Rectal smooth muscle tissue (tissue), 1 donor: ENCODE results near the gene POLA1.

Experiments
- H3K27ac ChIP-seq: one replicate; pipeline ENCODE4 v1.7.0; 2013; ENCODE audit warnings: low read depth, low read length, inconsistent platforms
- H3K27me3 ChIP-seq: one replicate; pipeline ENCODE4 v1.7.0; 2013; ENCODE audit warnings: low read length; ENCODE audit not compliant: control insufficient read depth, insufficient read depth
- H3K36me3 ChIP-seq: one replicate; pipeline ENCODE4 v1.7.0; 2013; ENCODE audit warnings: low read length; ENCODE audit not compliant: control insufficient read depth, insufficient read depth
- H3K4me1 ChIP-seq: one replicate; pipeline ENCODE4 v1.7.0; 2013; ENCODE audit warnings: low read length; ENCODE audit not compliant: control insufficient read depth, insufficient read depth
- H3K4me3 ChIP-seq: one replicate; pipeline ENCODE4 v1.7.0; 2013; ENCODE audit warnings: low read length
- H3K9ac ChIP-seq: one replicate; pipeline ENCODE4 v1.7.0; 2013; ENCODE audit warnings: low read length

The POLA1 gene

DNA sequence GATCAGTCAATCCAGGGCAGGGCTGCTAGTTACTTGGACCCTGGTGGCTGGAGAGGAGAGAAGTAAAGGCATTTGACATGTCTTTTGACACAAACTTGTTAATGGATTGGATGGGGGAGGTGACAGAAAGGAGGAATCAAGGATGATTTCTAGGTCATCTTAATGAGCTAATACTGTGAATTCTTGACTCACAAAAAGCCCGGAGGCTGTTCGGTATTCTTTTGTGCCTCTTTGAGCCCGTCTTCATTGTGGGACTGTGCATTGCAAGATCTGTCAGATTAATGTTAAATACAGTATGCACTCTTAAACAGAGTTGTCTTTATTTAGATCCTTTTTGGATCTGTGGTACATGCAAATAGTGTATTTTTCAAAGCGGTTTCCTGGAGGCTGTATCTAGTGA is 25.1 kb downstream of the POLA1 start:
- H3K4me3 ChIP-seq, result no peak overlapping the region
- no peak overlapping the region for H3K27ac ChIP-seq
- H3K9ac ChIP-seq, result no peak overlapping the region
- H3K36me3 ChIP-seq, result peaks cover 8% of the 10 kb centered on the region
- H3K4me1 ChIP-seq, result no peaks in the 10 kb centered on the region
- H3K27me3 ChIP-seq, result no peaks in the 10 kb centered on the region

DNA sequence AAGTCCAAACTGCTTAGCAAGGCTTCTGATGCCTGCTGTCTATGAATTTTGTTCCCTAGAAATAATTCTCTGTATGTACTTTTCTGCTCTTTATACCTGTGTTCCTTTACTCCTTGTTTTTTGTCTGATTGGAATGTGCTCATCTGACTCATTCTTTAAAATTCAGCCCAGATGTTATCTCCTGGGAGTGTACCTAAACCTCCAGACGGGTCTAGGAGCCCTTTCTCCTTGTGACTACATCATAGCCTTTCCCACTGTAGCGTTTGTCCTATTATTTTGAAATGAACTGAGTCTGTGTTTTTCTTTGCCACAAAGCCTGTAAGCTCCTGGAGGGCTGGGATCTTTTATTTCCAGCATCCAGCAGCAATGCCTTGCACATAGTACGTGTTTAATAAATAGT is 26.3 kb downstream of the POLA1 start:
- no peaks in the 10 kb centered on the region for H3K4me1 ChIP-seq
- no peaks in the 10 kb centered on the region for H3K27me3 ChIP-seq
- H3K36me3 ChIP-seq, result peaks cover 6% of the 10 kb centered on the region
- H3K4me3 ChIP-seq, result no peak overlapping the region
- H3K9ac ChIP-seq, result no peak overlapping the region
- no peak overlapping the region for H3K27ac ChIP-seq

GRCh38 chrX:24728530-24728929 is 34.8 kb downstream of the POLA1 start:
- H3K4me1 ChIP-seq, result no peaks in the 10 kb centered on the region
- H3K9ac ChIP-seq, result no peak overlapping the region
- H3K4me3 ChIP-seq, result no peak overlapping the region

DNA sequence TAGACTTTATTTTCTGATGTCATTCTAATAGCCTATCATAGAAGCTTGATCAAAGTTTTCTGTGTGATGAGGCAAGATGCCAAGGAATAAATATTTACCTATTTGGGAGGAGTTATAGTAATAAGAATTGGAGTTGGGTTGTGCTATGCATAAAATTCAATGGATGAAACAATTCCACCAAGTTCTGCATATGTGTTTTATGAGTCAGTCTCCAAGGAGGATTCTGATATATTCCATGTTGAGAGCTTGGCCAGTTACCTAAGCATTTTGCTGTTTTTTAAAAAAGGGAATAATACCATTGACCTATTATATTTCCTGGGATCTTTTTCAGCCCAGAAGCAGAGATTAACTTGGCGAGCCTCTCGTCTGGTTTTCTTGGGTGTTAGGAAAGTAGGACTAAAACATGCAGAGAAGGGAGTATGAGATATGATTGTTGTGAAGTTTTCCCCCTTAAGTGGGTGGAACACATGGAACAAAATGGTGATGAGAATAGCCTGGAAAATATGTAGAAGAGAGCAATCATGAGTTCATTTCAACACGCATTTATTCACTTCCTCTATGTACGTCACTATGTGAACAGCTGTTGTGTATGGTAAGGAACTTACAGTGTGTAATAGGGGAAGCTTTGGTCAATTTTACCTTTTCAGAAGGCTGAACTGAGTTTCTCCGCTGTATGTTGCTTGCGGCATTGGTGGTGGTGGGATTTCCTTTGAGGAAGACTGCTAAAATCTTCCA is 39.2 kb downstream of the POLA1 start:
- H3K4me1 ChIP-seq, result no peaks in the 10 kb centered on the region
- H3K27ac ChIP-seq, result no peak overlapping the region
- H3K27me3 ChIP-seq, result no peaks in the 10 kb centered on the region
- H3K4me3 ChIP-seq, result no peak overlapping the region
- no peaks in the 10 kb centered on the region for H3K36me3 ChIP-seq
- H3K9ac ChIP-seq, result no peak overlapping the region

More at GRCh38 chrX:24728530-24728929, 34.8 kb downstream of the POLA1 start:
- H3K27ac ChIP-seq, result no peak overlapping the region
- H3K36me3 ChIP-seq, result no peaks in the 10 kb centered on the region
- H3K27me3 ChIP-seq, result no peaks in the 10 kb centered on the region

DNA sequence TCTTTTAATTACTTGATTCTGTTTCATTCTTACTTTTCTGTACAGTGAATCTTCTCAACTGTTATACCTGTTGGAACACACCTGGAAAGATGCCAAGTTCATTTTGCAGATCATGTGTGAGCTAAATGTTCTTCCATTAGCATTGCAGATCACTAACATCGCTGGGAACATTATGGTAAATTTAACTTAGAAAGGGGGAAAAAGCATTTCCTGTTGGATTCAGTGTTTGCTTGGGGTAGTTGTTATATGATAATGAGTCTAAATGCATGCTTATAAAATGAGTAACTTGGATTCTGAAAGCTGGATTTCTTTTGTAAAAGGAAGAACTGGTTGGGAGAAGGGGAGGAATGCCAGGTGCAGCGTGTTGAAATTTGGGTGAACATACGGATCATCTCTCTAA is 47.6 kb downstream of the POLA1 start:
- Histone ChIP-seq H3K27me3 (no peaks in the 10 kb centered on the region), H3K4me3 (no peak overlapping the region), H3K4me1 (no peaks in the 10 kb centered on the region), H3K36me3 (no peaks in the 10 kb centered on the region), H3K9ac (no peak overlapping the region), H3K27ac (no peak overlapping the region)

GRCh38 chrX:24748196-24748595 is 54.5 kb downstream of the POLA1 start:
- H3K36me3 ChIP-seq, result no peaks in the 10 kb centered on the region
- no peak overlapping the region for H3K27ac ChIP-seq
- no peak overlapping the region for H3K4me3 ChIP-seq
- no peak overlapping the region for H3K9ac ChIP-seq
- H3K4me1 ChIP-seq, result no peaks in the 10 kb centered on the region
- no peaks in the 10 kb centered on the region for H3K27me3 ChIP-seq

DNA sequence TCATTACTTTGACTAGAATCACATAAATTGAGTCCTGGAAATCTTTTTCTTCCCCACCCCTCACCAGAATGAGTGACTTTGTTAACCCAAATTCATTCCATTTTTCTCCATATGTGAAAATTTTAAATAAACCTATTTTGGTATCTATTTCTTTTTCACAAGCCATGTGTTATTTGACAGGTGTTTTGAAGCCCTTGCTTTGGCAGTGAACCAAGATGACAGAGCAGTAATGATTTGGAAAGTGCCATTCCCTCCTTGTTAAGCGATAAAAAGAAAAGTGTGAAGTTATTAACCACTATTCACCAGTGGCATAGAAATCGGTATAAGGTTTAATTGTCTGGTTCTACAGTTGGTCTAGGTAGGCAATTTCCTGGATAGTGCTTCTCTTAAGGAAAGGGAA is 66.1 kb downstream of the POLA1 start:
- Histone ChIP-seq H3K27ac (no peak overlapping the region), H3K4me1 (no peaks in the 10 kb centered on the region), H3K4me3 (no peak overlapping the region), H3K9ac (no peak overlapping the region), H3K27me3 (no peaks in the 10 kb centered on the region), H3K36me3 (no peaks in the 10 kb centered on the region)

DNA sequence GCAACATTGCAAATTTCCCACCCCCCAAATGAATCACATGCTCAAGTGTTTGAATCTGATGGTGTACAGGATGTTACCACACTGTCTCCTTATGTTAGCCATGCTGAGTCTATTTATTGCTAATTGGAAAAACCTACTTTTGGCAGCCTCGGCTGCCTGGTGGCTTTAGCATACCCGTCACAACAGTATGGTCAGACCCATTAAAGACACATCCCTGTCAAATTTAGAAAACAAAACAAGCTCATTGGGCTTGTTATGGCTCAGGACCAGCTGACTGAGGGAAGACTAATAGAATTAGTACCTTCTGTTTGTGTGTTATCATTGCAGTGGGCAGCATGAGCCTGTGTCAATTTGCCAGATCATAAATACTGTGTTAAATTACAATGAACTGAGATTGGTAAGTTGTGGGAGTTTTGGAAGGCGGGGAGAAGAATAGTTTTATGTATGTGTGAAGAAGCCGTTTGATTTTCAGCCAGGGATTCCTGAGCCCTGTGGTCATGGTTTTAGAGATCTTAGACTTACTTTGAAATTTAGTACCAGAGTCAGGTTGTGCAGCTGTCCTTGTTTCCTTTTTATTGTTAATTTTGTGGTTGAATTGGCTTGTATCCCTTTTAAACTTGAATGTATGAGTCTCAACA is 66.8 kb downstream of the POLA1 start:
- Histone ChIP-seq H3K9ac (no peak overlapping the region), H3K27ac (no peak overlapping the region), H3K4me1 (no peaks in the 10 kb centered on the region), H3K36me3 (no peaks in the 10 kb centered on the region), H3K27me3 (no peaks in the 10 kb centered on the region), H3K4me3 (no peak overlapping the region)

DNA sequence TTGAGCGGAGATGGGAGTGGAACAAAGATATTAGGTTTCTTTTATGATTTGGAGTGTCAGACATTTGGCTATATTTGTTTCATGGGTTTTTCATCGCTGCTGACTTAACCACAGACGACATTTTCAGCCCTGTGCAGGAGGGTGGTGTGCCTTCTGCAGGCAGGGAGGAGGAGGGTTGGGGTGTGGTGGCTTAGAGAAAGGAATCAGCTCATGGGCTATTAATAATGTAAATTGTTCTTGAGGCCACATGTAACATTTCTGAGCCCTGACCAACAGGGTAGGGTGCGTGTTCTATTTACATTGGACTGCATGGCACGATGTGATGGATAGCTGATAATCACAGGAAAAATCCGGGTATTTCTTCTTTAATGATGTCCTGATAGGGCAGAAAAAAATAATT is 67.6 kb downstream of the POLA1 start:
- Histone ChIP-seq H3K27me3 (no peaks in the 10 kb centered on the region), H3K4me1 (no peaks in the 10 kb centered on the region), H3K36me3 (no peaks in the 10 kb centered on the region), H3K27ac (no peak overlapping the region), H3K9ac (no peak overlapping the region), H3K4me3 (no peak overlapping the region)

DNA sequence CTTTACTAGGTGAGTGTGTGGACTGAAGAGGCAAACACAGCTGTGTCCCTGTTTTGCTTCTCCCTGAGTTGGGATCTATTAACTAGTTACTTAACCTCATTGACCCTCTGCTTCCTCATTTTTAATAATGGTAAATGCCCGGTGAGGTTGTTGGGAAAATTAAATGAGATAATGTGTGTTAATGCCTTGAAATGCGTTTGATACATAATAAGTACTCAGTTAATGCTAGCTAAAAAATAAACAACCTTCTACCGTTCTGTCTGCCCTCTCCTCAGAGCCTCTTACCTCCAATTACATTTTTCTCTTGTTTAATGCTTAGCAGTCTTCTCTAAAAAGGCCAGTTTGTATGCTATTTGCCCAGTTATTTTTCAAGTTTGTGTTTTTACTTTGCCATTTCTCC is 70.3 kb downstream of the POLA1 start:
- H3K9ac ChIP-seq, result no peak overlapping the region
- H3K4me1 ChIP-seq, result no peaks in the 10 kb centered on the region
- no peak overlapping the region for H3K4me3 ChIP-seq
- no peaks in the 10 kb centered on the region for H3K27me3 ChIP-seq
- no peak overlapping the region for H3K27ac ChIP-seq
- H3K36me3 ChIP-seq, result no peaks in the 10 kb centered on the region

GRCh38 chrX:24767557-24767956 is 73.8 kb downstream of the POLA1 start:
- H3K4me1 ChIP-seq, result no peaks in the 10 kb centered on the region
- no peak overlapping the region for H3K27ac ChIP-seq
- no peaks in the 10 kb centered on the region for H3K27me3 ChIP-seq
- no peaks in the 10 kb centered on the region for H3K36me3 ChIP-seq
- H3K9ac ChIP-seq, result no peak overlapping the region
- H3K4me3 ChIP-seq, result no peak overlapping the region

GRCh38 chrX:24768556-24768955 is 74.8 kb downstream of the POLA1 start:
- Histone ChIP-seq H3K27ac (no peak overlapping the region), H3K9ac (no peak overlapping the region), H3K4me3 (no peak overlapping the region), H3K4me1 (no peaks in the 10 kb centered on the region), H3K36me3 (no peaks in the 10 kb centered on the region), H3K27me3 (no peaks in the 10 kb centered on the region)

DNA sequence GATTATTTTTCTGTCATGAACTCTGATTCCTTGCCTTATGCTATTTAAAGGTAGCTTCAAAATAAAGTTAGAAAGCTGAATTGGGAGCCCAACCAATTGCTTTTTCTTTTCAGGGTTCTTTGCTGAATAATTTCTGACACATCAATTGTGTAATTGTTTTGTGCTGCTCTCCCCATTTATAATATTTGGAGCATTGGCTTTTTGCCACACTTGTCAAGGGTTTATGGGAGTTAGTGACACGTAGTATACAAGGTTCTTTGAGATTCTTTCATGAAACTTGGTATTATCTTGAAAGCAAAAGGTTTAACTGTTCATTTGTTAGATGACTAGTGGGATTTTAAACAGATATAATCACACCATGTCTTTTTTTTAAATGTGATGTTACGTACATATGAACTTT is 80.9 kb downstream of the POLA1 start:
- H3K36me3 ChIP-seq, result no peaks in the 10 kb centered on the region
- no peak overlapping the region for H3K9ac ChIP-seq
- no peak overlapping the region for H3K27ac ChIP-seq
- H3K4me3 ChIP-seq, result no peak overlapping the region
- H3K4me1 ChIP-seq, result no peaks in the 10 kb centered on the region
- H3K27me3 ChIP-seq, result no peaks in the 10 kb centered on the region
